NCI-H2171 treated with DMSO at 0.1 percent for 48 hours (cell line): ENCODE measurements around the gene GPR68.
"Not testable (repeated sequence)": the region's sequence is repeated elsewhere in the genome, so short reads cannot be mapped to it uniquely, and the experiment has no call there.

Experiments
- DNase-seq: peaks from one replicate; lab custom pipeline; 2025; lab: John Stamatoyannopoulos, UW

GPR68 gene

DNA sequence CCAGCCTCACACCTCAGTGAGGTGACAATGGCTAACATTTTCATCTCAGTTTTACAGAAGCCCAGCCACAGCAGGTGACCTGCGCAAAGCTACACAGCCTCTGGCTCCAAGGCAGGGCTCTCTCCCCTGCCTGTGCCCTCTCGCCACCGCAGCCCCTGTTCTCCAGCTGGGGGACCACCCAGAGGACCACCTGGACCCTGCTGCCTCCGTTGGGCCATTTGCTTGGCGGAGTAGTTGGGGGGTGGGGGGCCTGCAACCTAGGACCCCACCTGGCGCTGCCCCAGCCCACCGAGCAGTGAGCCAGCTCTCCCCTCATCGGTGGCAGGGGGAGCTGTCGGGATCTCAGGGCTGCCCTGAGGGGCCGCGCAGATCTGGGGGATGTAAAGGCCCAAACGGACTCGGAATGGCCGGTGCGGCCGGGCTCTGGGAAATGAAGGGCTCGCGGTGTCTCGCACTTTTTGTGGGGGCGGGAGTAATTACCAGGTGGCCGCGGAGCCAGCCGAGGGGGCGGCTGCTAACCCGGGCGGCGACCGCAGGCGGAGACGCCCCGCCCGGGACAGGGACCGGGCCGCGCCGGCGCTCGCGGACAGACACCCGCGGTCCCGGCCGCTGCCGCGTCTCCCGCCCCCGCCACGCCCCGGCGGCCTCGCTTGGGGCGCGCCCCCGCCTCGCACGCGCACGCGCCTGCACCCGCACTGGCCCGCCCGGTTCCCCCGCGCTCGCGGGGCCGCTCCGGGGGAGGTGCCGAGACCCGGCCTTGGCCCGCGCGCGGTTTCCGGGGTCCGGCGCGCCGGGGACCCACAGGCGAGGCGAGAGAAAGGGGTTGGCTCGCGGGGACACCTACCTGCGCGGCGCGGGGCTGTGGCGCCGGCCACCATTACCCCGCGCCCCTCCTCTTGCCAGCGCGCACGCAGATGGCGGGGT is 8.6 kb upstream of the GPR68 start:
- DNase-seq: peak; percentile 39

DNA sequence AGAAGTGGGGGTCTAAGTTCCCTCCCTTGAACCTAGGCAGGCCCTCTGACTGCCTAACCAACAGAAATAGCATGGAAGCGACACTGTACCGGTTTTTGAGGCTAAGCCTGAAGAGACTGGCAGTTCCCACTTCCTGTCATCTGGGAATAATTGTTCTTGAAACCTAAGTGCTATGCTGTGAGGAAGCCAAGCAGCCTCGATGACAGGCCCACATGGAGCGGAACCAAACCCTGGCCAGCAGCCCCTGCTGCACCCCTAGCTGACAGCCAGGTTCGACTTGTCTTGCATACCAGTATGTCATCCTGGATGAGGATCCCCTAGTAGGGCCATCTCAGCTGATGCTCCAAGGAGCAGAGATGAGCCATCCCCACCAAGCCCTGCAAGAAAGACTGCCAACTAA is 6.4 kb upstream of the GPR68 start:
- peak; percentile 40 for DNase-seq

DNA sequence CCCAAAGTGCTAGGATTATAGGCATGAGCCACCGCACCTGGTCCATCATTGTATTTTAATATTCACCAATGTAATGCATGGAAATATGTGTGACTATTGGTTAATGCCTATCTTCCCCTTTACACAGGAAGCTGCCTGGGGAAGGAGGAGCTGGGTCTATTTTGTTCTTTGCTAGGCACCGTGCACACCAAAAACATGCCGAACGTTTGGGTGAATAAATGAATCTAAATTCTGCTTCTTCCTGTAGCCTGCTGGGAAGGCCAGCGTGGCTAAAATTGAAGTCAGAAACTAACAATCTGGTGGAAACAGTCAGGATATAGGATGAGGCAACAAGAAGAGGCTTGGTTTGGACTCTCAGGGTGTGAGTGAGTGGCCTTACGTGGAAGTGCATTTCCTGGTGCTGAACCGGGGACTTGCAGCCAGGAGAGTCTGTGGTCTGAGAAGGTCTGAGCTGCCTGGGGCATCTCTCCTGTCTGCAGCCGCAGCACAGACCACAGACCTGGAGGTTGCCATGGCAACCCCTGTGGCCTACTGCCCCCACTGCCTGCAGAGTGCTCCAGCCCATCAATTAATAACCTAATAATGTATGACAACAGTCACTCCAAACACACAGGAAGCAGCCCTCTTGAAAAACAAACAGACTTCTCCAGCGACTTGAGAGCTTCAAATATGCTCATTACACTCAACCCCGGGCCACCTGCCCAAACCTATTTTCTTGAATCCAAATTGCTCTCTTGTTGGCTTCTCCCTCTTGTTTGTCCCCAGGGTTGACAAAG is 5.5 kb upstream of the GPR68 start:
- peak; percentile 85 for DNase-seq

DNA sequence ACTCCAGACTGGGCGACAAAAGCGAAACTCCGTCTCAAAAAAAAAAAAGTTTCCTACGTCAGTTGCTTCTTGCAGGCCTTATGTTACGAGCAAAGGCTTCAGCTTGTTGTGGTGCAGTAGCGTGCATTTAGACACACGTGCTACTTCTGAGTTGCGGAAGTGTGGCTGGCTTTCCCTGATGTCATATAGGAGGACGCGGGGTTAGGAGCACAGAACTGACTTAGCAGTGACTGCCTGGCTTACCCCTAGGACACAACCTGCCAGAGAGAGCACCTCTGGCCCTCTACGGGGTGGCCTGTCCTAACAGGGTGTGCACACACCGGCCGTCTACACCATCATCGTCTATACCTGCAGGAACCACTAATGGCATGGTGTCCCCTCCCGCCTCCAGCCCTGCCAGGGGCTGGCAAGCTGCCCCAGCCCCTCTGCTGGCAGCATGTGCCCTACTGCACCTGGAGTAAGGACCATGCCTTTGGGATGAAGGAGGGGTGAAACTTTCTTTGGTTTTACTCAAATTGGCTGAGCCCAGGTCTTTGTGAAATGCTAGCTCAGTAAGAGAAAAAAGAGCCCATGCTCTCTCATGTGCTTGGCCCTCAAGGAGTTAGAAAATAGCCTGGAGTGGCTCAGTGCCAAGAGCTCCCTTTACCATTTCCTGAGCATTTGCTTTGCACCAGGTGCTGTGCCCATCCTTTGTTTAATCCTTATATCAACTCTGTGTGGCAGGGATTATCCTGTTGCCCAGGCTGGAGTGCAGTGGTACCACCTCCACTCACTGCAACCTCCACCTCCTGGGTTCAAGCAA is 1.7 kb upstream of the GPR68 start:
- peak; percentile 78 for DNase-seq

DNA sequence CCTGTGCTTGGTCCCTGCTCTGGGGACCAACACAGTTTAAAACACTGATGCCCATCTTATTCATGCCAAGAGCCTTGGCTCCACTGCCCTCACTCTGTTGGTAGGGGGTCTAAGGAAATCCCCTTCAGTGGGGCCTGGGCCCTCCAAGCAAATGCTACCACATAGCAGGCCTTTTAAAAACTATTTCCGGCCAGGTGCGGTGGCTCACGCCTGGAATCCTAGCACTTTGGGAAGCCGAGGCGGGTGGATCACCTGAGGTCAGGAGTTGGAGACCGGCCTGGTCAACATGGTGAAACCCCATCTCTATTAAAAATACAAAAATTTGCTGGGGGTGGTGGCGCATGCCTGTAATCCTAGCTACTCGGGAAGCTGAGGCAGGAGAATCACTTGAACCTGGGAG is 1.1 kb upstream of the GPR68 start:
- DNase-seq: not testable (repeated sequence)

DNA sequence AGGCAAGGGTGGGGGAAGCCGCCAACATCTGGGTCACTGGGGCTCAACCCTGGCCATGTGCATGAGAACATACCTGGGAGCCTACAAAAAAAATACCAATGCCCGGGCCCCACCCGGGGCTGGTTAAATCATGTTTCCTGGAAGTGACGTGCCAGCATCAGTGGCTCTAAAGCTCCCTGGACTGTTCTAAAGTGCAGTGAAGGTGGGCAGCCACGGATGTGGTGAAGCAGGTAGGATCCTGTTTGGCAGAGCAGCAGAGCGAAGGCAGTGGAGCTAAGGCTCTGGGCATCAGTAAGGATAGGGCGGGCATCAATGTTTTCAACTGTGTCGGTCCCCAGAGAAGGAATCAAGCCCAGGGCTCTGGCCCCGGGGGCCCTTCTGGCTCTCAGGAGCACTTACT is 525 bp upstream of the GPR68 start:
- no peak for DNase-seq

DNA sequence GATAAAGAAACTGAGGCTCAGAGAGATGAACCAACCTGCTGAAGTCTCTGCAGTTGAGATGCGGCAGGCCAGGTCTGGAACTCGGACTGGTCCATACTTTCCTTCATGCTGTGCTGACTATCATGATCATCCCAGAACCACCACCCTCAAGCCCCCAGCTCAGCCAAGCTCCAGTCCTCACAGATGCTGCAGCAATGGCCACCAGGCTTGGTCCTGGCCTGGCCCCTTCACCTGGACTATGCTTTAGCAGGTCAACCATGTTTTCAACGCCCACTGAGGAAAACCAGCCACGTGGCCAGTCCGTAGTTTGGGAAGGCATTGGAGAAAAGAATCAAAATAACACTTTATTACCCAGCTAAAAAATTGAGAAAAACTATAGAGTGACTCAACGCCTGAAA is 1.4 kb downstream of the GPR68 start:
- DNase-seq: no peak

DNA sequence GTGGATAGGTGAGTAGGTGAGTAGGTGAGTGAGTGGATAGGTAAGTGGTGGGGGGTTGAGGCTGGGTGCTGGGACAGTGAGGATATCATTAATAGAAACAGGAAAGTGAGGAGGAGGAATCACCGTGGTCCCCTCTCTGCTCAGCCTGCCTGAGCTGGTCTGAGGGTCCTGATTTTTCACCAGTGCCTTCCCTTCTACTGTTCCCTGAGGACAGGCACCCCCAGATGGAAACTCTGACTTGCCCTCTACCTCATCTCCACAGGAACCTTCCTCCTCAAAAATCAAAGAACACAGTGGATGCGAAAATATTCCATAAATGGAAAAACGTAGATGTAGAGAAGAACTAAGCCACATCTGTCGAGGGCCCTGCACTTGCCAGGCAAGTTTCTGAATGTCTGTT is 1.9 kb downstream of the GPR68 start:
- no peak for DNase-seq

DNA sequence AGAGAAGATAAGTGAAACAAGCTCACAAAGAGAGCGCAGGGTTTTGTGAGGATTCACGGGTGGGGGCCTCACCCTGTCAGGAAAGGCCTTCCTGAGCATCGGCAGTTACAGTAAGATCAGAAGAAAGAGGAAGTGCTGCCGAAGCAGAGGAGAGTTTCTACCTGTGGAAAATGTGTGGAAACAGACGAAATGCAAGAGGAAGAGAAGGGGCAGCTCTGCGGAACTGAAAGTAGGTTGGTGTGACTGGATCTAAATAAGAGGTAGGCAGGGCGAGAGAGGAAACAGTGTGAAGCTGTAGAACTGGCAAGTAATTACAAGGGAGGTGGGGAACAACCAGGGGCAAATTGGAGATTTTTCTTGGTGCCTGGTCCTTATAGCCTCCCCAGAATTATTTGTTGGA is 2.6 kb downstream of the GPR68 start:
- no peak for DNase-seq

DNA sequence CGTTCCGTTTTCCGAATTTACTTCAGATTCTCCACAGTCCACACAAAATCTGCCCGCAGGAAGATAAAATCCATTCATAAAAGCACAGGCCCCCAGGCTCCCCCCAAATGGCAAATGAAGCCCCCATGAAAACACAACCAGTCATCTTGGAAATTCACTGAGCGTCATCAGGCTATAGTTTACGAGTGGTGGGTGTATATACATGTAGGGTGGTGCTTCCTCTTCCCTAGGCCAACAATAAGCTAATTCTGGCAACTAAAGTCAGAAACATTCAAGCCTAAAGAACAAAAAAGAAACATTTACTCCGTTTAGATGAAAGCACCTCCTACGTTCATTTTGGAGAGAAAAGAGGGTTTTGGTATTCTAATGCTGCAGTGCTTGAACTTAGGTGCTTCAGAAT is 5.8 kb downstream of the GPR68 start:
- no peak for DNase-seq

DNA sequence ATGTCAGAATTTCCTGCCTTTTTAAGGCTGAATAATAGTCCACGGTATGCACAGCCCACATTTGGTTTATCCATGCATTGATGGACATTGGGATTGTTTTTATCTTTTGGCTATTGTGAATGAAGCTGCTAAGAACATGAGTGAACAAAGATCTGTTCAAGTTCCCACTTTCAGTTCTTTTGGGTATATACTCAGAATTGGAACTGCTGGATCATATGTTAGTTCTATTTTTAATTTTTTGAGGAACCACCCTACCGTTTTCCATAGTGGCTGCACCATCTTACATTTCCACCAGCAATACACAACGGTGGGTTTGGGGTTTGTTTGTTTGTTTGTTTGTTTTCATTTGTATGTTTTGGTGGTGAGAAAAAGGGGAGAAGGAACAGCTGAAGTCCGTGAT is 6.4 kb downstream of the GPR68 start:
- DNase-seq: no peak

DNA sequence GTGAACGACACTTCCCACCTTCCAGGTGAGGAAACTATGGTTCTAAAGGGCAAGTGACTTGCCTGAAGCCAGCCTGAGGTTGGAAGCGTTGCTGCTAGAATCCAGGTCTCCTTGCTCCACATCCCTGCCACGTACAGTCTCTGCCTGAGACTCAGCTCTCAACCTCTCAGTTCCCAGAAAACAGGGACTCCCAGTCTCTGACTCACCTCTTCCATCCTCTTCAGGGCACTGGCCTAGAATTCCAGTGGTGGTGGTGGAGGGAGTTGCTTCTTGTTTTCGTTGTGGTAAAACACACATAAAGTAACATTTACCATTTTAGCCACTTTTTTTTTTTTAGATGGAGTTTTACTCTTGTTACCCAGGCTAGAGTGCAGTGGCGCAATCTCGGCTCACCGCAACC is 7.3 kb downstream of the GPR68 start:
- no peak for DNase-seq

DNA sequence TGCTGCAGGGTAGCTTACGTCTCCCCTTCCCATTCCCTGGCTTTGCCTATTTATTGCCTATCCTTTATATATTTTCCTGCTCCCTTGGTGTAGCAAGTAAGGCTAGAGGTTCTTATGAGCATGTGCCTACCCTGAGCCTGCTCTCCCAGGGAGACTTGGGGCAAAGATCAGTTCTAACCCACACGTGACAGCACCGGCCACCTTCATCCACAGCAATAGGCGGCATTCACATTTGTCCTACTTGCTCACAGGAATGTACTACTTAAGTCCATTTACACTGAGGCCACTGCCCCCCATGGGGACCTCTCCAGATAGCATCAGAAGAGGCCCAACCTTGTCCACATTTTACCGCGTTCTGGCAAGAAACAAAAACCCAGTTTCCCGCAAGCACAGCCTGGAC is 8.7 kb downstream of the GPR68 start:
- no peak for DNase-seq

DNA sequence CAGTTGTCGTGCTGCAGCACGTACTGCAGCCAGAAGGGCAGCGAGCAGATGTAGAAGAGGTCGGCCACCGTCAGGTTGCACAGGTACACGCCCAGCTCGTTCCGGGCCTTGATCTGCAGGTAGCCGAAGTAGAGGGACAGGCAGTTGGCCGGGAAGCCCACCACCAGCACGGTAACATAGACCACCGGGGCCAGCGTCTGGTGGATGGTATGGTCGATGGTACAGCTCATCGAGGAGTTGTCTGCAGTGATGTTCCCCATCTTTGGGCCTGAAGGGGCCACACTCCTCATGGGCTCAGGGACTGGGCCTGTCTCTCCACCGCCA is 9.8 kb downstream of the GPR68 start:
- no peak for DNase-seq

DNA sequence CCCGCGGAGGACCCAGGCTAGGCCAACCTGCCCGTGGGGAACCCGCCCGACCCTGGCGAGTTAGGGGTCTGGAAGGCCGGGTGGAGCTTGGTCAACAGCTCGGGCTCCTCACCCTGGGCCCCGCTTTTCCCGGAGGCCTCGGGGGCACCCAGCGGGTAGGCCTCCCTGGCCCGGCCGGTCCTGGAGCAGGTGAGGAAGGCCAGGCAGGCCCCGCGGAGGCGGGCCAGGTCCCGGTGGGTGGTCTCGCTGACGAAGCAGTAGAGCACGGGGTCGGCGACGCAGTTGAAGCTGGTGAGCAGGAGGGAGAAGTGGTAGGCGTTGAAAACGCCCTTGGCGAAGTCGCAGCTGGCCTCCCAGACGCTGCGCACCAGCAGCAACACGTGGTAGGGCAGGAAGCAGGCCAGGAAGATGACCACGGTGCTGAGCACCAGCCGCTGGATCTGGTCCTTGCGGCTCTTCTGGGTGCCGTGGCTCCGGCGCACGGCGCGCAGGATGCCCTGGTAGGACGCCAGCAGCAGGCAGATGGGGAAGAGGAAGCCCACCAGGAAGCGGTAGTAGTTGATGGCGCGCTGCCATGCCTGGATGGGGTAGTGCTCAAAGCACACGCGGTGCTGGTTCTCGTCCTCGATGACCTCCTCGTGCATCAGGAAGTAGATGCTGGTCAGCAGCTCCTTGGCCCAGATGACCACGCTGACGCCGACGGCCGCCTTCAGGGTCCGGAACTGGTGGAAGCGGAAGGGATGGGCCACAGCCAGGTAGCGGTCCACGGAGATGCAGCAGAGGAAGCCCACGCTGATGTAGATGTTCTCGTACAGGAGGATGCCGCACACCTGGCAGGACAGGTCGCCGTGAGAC is 10.3 kb downstream of the GPR68 start:
- DNase-seq: no peak

DNA sequence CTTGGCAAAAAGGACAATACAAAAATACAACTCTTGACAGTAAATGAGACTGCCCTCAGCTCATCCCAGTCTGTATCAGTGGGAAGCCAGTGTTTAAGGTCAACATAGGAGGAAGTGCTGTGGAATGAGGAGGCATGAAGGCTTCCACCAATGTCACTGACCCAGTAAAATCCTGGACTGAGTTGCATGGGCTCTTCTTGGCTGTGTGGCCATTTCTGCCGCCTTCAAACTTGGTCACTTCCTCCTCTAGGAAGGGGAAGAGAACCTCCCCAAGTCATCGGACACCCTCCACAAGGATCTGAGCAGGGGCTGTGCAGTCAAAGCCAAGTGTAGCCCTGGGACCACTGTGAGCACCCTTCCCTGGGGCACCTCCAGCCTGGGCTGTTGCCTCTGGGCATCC is 11.9 kb downstream of the GPR68 start:
- no peak for DNase-seq

DNA sequence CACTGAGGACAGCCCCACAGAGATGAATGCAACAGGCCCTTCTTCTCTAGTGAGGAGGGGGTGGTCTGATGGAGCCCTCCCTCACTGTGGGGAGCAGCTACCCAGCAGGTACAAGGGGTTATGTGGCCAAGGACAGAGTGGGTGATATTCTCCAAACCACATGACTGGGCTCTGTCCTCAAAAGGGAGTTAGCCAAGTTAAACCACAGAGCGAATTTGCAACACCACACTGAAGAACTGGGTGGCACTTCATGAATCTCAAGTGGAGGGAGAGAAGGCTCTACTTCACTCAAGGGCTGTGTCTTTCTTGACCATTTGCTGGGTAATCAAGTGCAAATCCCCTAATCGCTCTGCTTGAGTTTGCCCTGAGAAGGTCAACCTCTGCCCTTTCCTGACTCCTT is 12.5 kb downstream of the GPR68 start:
- no peak for DNase-seq

DNA sequence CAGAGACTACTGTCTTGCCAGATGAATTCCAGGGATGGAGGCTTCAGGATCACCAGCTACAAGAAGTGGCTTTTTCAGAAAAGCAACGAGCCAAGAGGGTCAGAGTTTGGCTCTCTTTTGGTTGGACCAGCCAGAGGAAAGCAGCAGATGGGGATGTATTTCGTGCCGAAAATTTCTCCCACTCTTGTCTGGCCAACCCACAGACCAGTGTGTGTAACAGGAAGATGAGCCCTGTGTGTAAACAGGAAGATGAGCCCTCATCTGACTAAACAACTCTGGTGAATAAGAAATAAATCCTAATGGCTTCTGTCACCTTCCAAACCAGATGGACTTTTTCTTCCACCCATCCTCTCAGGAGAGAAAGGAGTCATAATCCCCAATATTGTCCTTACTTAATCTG is 13.1 kb downstream of the GPR68 start:
- no peak for DNase-seq

DNA sequence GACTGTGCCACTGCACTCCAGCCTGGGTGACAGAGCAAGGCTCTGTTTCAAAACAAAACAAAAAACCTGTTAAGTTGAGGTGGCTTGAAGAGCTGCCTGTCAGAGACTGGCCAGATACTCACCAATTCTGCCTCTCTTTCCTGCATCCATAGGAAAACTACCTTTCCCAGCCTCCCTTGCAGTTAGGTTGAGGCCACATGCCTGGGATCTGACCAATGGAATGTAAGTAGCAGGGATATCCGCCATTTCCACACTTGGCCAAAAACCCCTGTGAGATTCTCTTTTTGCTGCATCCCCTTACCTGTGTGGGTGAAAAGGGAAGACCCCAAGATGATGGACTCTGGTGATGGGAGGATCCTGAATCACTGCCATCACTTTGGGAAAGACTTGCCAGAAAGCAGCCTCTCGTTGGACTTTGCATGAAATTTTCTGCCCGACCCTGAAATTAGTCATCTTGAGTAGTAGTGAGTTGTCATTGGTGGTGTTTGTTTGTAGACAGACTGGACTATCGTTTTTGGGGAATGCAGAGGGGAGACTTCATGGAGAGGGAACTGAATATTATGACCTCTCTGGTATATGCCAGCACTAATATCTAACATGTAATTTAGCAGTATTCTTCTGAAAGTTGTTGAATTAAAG is 14.0 kb downstream of the GPR68 start:
- peak; percentile 44 for DNase-seq

DNA sequence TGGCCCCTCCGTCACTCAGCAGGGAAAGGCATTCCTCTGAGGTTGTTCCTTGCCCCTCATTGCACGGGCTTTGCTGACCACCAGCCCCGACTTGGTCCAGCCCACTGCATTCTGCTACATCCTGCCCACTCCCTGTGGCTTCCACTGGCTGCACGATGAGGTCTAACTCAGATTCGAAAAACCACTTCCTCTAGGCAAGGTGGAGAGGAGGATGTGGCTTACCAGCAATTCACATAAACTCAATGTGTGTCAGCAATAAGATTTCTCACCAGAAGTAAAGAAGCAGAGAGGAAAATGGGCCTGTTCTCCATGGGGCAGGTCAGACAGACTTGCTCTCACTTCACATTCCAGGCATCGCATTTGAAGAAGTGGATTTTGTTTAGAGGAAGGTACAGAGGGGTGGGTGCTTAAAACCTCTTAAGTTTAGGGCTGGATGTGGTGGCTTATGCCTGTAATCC is 14.7 kb downstream of the GPR68 start:
- no peak for DNase-seq

DNA sequence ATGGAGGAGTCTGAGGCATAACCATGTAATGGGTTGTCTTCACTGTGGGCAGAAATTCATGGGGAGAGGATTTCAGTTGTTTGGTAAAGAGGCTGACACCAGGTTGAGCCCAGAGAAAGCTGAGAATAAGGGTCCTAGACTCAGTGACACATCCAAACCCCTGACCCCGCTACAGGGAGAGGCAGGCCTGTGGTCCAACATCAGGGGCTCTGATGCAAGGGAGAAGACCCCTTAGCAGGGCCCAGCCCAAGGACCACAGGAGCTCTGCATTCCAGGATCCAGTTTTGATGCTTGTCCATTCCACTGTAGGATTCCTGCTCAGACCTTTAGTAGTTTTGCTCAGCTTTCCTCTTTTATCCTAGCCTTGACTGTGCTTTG is 15.5 kb downstream of the GPR68 start:
- DNase-seq: no peak
